Cerebellar cortex (tissue), 1 donor: ENCODE measurements around the gene AIP.
"Not testable (repeated sequence)": the region's sequence is repeated elsewhere in the genome, so short reads cannot be mapped to it uniquely, and the experiment has no call there.

ENCODE experiments used
- DNase-seq: peaks from one replicate; pipeline ENCODE4 v3.0.0-alpha.2; 2015; ENCODE audit warnings: low spot score

The AIP gene

DNA sequence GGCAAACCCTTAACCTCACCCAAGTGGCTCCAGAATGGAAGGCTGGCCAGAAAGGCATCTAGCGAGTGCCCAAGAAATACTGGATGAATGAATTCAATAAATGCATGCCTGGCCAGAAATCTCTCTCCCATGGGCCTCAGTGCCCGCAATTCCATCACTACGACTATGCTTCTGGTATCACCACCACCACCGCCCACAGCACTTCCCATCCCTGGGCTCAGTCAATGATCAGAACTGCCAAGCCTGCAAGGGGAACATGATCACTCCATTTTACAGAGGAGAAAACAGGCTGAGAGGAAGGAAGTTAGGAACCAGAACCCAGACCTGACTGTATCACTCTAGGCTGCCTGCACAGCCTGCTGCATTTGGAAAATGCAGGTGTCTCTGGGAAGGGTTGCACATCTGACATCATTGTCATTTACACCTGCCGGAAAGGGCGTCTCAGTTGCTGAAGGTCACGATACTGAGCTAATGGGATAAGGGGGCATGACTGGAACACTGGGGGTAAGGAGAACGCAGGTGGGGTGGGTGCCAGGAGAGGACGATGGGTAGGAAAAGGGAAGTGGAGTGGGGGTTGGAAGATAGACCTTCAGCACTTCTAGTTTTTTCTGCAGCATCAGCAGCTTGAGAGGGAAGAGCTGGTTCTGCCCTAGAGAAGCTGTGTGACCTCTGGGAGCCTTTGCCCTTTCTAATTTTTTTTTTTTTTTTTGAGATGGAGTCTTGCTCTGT lies 33.5 kb upstream of the AIP start:
- no peak for DNase-seq

DNA sequence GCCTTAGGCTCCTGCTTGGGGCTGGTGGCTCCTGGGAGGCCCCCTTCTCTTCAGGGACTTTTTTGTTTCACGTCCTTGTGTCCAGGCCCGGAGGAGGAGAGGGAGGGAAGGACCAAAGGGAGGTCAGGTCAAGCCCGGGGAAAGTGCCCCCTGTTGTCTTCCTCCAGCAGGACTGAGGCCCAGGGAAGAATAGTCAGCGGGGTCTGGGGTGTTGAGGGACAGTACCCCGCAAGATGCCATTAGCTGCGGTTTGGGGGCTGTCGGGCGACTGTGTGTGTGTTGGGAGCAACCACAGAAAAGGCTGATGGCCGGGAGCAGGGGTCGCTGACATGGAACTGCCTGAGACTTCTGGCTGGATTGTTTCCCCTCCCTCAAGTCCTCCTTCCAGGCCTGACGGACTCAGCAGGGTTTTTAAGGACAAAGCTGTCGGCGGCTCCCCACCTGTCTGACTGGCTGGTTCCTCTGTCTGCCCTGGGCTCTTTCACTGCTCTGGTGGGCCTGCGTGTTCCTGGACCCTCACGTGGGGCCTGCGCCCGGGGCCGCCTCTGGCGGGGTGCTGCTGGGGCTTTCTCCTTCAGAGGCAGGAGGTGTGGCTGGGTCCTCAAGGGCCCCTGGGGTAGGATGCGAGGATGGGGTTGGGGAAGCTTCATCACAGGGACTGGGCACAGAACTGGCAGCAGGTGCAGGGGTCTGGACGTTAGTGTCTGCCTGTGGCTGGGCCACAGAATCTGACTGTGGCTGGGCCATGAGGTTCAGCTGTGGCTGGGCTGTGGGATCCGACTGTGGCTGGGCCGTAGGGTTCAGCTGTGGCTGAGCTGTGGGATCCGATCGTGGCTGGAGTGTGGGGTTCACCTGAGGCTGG lies 31.8 kb upstream of the AIP start:
- no peak for DNase-seq

DNA sequence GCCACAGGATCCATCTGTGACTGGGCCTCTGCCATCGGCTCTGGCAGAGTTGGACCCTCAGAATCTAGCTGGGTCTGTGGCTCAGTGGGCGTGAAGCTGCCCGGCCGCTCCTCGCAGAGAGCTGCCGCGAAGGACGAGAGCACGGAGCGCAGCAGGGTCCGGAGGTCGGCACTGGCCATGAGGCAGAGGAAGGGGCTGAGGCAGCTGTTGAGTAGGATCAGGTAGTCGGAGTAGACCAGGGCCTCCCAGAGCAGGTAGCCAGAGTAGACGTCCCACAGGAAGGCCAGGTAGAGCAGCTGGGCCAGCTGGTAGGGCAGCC lies 31.2 kb upstream of the AIP start:
- no peak for DNase-seq

DNA sequence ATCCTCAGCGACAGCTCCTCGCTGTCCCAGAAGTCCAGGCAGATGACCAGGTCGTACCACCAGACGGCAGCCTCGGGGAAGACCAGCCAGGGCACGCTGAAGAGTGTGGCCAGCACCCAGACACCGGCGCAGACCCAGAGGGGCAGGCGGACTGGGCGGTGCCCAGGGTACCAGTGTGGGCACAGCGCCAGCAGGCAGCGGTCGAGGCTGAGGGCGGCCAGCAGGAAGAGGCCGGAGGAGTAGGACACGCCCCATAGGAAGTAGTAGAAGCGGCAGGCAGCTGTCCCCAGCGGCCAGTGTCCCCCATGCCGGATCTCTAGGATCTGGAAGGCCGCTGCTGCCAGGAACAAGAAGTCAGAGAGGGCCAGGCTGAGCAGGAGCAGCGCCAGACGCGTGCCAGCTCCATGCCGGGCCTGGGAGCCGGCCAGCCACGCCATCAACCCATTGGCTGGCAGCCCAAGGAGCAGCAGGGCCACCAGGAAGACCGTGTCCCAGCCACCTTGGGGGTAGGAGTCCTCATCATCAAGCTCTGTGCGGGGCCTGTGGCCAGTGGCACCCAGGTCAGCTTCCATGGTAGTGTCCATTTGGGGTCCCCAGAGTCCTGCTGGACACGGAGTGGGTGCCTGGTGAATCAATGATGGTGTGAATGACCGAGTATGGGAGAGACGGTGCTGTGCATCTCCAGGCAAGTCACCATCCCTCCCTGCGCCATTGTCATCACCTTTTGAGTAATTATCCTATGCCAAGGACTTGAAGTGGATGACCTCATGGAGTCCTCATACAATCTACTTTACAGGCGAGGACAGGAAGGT lies 30.5 kb upstream of the AIP start, which contains the start of gene GPR152:
Gene GPR152 (minus strand): TSS at position 589 of the 812 bp plus-strand sequence. CDS start 5 bp downstream, at position 584.
- DNase-seq: peak; percentile 32

DNA sequence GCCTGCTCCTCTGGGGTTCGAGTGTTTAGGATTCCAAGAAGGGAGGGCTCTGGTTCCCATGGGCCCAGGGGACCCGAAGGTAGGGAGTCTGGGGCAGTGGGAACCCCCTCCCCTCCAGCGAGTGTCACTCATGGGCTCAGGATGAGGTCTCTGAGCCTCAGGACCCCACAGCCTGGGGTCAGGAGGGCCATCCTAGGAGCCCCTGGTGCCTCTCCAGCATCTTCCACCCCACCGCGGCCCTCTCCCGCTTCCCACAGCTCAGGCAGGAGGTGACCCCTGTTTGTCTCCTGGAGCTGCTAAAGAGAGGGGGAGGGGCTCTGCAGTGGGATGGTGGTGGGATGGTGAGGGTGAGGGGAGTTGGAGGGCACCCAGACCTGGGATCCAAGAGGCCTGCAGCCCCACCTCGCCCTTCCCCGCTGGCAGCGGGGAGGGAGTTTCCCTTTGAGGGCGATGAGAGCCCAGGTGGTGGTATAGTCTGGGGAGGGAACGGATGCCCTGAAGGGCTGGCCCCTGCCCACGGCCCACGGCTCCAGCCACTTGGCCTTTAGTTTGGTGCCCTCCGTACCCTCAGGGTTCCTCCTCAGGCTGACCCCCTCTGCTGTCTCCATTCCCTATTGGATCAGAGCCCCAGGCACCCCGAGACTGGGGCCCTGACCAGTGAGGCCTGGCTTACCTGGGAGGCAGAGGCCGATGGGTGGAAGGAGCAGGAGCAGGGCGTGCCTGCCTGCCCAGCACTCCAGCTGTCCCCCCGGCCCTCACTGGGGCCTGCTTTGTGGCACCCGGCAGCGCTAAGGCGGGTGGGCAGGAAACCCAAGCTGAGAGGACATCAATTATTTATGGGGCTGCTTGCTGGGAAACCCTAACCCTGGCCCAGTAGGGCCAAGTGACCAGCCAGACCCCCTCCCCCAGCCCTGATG lies 28.8 kb upstream of the AIP start:
- DNase-seq: no peak

DNA sequence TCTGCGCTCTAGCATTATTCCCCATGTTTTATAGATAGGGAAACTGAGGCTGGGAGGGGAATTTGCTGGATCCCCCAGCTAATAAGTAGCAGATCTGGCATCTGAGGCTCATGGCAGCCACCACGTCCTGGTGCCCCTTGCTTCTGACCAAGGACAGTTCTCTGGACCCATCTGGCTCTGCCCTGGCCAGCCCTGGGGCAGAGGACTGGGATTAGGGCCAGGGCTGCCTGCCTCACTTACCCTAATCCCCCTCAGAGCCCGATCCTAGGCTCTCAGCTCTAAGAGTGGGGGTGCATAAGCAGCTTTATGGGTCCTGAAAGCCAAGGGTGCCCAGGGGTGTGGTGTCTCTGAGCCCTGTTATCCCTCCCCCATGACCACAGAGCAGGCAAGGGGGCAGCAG lies 27.8 kb upstream of the AIP start, which contains the start of gene CABP4:
Gene CABP4 (plus strand): TSS at position 301 of the 400 bp plus-strand sequence. CDS start 70 bp downstream, at position 371.
- no peak for DNase-seq

DNA sequence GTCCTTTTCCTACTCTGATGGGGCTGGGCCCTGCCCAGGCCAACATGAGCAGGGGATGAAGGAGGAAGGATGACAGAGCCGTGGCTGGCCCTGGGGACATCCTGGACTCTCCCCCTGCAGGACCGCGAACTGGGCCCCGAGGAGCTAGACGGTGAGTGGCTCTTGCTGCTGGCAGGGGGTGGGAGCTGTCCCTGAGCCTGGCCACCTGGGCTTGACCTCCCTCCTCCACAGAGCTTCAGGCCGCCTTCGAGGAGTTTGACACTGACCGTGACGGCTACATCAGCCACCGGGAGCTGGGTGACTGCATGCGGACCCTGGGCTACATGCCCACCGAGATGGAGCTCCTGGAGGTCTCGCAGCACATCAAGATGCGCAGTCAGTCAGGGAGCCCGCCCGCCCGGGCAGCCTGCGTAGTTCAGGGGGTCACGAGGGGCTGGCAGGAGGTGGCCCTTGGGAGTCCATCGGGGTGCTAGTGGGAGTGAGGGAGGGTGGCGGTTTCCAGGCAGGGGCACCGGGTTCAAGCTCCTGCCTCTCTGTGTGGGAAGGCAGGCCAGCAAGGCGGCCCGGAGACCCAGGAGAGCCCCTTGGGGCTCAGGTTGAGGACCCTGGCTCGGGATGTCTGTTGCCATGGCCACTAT lies 26.6 kb upstream of the AIP start:
- no peak for DNase-seq

DNA sequence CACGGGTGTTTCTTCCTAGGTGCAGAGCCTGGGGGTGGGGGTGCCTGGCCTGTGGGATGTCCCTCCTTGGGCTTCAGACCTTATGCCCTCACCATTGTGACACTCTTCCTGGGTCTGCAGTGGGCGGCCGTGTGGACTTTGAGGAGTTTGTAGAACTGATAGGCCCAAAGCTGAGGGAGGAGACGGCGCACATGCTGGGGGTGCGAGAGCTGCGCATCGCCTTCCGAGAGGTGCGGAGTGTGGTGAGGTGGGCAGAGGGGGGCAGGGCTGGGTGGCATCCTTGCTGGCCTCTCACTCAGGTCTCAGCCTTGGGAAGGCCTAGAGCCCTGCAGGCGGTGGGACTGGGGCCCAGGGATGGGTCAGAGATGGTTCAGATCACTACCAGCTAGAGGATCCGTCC lies 25.4 kb upstream of the AIP start:
- no peak for DNase-seq

DNA sequence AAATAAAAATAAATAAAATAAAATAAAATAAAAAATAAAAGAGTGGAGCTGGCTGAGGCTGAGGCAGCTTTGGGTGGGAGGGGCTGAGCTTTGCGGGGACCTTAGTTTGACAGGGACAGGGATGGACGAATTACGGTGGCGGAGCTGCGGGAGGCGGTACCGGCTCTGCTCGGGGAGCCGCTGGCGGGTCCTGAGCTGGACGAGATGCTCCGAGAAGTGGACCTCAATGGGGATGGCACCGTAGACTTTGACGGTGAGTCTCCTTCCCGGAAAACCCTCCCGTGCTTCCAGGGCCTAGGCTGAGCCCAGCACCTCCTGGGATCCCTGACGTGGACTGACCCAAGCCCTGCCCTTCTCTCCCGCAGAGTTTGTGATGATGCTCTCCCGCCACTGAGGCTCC lies 24.6 kb upstream of the AIP start:
- DNase-seq: no peak

DNA sequence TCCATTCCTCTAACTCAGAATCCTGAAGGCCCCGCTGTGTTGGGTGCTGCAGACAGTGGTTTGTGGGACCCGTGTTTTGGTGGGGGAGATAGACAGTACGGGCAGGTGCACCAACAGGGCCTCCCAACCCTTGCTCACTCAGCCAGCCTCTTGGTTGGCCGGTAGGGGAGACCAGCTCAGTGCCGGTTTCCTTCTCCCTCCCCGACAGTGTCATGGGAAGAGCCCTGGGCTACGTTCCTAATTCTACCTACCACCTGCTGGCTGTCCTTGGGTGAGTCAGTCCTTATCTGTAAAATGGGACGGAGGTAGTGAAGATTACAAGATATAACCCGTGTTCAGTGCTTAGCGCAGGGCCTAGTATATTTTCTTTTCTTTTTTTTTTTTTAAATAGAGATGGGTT lies 19.6 kb upstream of the AIP start:
- no peak for DNase-seq

DNA sequence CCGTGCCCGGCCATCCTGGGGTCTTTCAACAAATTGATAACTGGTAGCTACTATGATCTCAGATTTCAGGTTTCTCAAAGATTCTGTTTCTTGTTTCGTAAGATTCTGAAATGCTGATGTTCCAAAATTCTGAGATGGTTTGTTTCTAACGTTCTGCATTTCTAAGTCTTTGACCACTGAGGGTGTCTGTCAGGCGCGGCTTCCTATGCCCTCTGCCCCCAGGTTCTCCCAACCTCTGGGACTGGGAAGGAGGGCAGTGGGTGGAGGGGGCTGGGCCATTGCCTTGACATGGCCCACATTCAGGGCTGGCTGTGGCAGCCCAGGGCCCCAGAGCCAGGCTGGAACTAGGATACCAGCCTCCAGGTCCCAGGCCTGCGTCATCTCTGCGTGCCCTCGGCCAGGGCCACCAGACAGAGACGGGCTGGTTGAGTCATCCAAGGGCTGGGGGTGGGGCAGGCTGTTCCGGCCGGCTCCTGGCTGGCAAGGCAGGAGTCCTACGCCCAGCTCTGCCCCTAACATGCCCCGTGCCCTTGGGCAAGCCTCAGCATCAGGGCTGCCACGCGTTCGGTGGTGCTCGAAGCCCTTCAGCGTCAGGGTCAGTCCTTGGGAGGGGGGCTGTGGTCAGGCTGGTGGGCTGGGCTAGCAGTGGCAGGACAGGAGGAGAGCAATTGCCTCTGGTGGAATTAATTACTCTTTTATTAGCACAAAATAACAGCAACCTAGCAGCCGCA lies 19.0 kb upstream of the AIP start:
- DNase-seq: no peak

DNA sequence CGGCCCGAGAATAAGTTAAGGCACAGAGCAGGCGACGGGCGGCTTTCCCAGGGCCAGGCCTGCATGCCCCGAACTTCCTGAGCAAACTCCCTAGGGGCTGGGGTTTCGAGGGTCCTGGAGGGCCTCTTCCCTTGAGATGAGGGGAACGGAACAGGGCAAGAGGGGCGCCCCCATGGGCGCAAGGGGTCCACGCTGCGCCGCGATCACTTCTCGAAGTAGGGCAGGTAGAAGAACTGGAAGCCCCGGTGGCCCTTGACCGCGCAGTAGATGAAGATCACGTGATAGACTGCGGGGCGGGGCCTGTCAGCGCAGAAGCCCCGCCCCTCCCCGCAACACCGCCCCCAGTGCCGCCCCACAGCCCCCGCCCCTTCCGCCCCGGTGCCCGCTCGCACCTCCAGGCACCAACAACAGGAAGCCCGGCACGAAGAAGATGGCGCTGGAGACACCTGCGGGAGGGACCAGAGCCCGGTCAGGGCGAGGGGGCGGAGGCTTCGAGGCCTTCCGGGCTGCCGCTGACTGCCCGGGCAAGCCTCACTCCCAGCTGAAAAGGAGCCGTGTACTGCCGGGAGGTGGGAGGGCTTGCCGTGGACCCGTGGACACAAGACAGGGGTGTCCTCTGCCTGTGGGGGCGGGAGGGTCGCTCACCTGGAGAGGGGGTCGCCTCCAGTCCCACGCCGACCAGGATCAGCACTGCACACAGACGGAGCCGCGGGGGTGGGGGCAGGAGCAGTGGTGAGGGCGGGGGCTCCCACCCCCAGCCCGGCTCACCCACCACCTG lies 18.2 kb upstream of the AIP start:
- DNase-seq: peak; percentile 81

DNA sequence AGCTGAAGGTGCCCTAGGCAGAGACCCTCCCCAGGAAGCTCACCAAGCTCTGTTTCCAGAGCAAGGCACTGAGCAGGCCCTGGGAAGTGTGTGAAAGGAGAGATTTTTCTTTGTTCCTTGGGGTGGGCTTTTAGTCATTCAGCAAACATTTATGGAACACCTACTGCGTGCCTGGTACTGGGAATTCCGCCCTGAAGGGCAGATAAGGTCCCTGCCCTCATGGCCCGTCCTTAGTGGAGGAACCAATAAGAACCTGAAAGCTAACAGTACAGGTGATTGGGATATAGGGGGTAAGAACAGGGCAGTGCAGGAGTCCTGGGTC lies 17.7 kb upstream of the AIP start:
- no peak for DNase-seq

DNA sequence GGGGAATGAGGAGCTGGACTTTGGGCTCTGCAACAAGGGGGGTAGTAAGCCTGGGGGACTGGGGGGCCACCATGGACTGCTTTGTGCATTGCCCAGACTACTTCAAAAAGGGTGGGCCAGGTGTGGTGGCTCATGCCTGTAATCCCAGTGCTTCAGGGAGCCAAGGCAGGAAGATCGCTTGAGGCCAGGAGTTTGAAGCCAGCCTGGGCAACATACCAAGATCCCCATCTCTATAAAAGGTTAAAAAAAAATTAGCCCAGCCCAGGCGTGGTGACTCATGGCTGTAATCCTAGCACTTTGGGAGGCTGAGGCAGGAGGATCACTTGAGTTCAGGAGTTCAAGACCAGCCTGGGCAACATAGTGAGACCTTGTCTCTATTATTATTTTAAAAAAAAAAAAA lies 17.3 kb upstream of the AIP start:
- DNase-seq: not testable (repeated sequence)

DNA sequence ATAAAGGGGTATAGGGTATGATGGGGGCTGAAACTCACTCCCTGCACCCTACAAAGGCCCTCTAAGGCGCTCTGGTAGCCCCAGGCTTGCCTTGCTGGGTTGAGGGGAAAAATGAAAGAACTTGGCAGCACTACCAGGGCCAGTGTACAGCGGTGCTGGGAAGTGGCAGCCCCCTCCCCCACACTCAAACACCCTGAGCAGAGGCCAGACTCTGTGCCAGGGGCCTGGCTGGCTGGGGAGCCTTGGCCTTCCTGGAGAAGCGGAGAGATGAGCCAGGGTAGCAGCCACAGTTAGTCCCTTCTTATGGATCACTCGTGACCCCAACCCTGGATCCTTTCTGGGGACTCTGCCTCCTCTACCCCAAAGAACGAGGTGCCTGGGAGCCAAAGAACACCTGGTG lies 16.5 kb upstream of the AIP start:
- no peak for DNase-seq

DNA sequence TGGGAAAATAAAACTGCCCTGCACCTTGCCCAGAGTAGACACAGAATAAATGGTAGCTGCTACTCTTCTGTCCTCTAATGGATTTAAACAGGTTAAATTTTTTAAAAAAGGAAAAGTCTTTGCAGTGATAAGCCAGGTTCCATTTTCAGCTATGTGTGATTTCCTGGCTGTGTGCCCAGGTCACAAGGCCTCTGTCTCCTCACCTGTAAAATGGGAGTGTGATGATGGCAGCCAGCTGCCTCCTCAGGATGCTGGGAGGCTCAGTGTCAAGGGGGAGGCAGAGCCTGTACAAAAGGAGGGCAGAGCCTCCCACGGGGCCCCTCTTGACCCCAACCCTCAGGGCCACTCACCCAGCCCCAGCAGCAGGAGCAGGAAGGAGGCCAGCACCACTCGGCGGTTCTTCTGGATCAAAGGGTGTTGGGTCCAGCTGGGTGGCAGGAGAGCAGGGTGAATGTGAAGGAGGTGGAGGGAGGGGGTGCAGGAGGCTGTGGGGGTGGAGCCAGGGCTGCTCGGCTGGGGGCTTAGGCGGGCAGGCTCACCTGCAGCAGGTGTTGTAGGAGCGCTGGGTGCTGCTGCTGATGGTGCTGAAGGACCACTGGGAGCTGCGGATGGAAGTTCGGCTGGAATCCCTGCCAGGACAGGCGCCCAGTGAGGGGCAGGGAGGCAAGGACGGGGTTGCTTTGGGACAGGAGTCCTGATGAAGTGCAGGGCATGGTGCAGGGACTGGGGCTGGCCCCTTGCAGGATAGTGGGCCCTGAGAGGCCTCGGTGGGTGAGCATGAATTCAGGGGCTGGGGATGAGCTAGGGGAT lies 15.7 kb upstream of the AIP start:
- DNase-seq: no peak

DNA sequence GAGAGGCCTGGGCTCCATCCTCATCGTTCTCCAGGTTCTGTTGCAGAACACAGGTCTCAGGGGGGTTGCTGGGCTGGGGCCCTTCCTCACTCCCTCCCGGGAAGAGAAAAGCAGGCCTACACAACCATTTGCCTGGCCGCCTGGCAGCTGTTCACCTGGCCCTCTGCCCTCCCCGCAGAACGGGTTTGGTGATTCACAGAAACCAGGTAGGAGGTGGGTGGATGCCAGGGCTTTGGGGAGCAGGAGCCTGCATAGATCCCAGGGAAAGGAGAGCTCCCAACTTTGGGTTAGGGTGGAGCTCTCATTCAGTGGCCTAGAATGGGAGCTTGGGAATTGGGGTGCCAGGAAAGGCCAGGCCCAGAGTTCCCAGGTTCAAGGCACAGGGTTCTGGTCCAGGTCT lies 14.8 kb upstream of the AIP start:
- DNase-seq: peak; percentile 59

DNA sequence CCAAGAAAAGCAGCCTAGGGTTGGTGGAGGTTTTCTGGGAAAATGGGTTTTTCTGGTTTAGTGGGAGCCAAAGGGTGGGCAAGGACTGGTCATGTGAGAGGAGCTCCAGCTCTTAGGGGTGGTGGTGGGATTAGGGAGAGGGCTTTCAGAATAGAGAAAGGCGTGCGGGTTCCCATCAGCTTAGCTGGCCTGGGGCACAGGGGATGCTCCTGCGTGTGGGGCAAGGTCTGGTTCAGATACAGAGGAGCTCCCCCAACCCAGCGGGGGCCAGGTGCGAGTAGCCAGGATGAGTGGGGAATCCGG lies 14.4 kb upstream of the AIP start:
- no peak for DNase-seq
